Measurements from ENCODE around the gene CLCNKA. TPM values are rescaled to one million over a fixed set of nuclear protein-coding genes. Genes with fewer than 3 reads are reported as not detected.

CLCNKA gene
- total RNA-seq, 1 experiment from 2014 or later = 0.10 TPM

DNA sequence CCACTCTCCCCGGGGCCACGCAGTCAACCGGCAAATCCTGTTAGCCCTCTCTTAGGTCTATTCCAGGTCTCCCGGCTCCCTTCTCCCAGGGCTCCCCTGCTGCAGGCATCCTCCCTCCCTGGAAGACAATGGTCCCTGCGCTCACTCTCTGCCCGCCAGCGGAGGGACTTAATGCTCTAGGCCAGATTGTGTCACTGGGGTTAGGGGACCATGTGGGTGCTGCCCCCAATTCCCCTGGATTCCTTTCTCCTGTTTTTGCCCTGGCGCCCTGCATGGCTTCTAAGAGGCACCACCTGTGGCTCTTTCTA, 43.4 kb downstream of the CLCNKA start:
- Histone ChIP-seq H3K27ac (ENCODE audit: low read depth, low read length) (no peak overlapping the region), H3K4me1 (ENCODE audit: control insufficient read depth in 1 of 2, insufficient read depth in 2 of 2, low read length in 2 of 2) (peaks cover 5 to 9% of the 10 kb centered on the region in 2 experiments; a peak in 3 of 4 replicates), H3K36me3 (ENCODE audit: control insufficient read depth in 1 of 2, insufficient read depth in 2 of 2, low read length in 2 of 2) (no peaks in the 10 kb centered on the region), H3K9ac (ENCODE audit: low read length) (no peak overlapping the region), H3K27me3 (ENCODE audit: insufficient read depth, low read length) (no peaks in the 10 kb centered on the region), H3K9me3 (ENCODE audit: control insufficient read depth in 1 of 2, insufficient read depth in 1 of 2, low read depth in 1 of 2, low read length in 2 of 2) (no peaks in the 10 kb centered on the region), H3K4me3 (replicated peaks in 1 of 2; ENCODE audit: low read depth in 1 of 2, low read length in 2 of 2) (no peak overlapping the region), H2AFZ (ENCODE audit: low read depth, low read length, poor library complexity, severe bottlenecking) (no peak overlapping the region), H3K9me2 (ENCODE audit: insufficient read depth) (no peaks in the 10 kb centered on the region), H3K79me2 (ENCODE audit: insufficient read depth, low read length) (no peaks in the 10 kb centered on the region), H3K4me2 (ENCODE audit: low read length) (no peak overlapping the region), H4K20me1 (ENCODE audit: insufficient read depth) (no peaks in the 10 kb centered on the region)
- ChIA-PET POLR2A (no interaction called here), CTCF (no interaction called here), RAD21 (ENCODE audit: low non-redundant PET in 1 of 2, low total read pairs in 2 of 2, uncharacterized antibody in 2 of 2, unreplicated experiment in 2 of 2) (no interaction called here)
- intact Hi-C loops (cut with micrococcal nuclease) = no loop called here
- TF ChIP-seq FOSL1 (IDR thresholded peaks at IDR 0.05; ENCODE audit: low read depth) (no peak), ZFX (IDR thresholded peaks at IDR 0.05) (no peak), EZH2phosphoT487 (IDR thresholded peaks at IDR 0.05; ENCODE audit: borderline replicate concordance) (no peak), CBX3 (IDR thresholded peaks at IDR 0.05; ENCODE audit: low read depth) (no peak), CEBPB (IDR thresholded peaks at IDR 0.05; ENCODE audit: low read depth) (no peak), POLR2A (IDR thresholded peaks at IDR 0.05; ENCODE audit: borderline replicate concordance, extremely low read depth, insufficient read depth, insufficient read length) (no peak)
- TF ChIP-seq, protein P1, sequence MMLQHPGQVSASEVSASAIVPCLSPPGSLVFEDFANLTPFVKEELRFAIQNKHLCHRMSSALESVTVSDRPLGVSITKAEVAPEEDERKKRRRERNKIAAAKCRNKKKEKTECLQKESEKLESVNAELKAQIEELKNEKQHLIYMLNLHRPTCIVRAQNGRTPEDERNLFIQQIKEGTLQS (IDR thresholded peaks at IDR 0.05) = no peak
- no TSS peak for BruUV-seq (replicated peaks)
- DNase-seq (ENCODE audit: low read depth, low spot score) (no peak), ATAC-seq (no peak)

DNA sequence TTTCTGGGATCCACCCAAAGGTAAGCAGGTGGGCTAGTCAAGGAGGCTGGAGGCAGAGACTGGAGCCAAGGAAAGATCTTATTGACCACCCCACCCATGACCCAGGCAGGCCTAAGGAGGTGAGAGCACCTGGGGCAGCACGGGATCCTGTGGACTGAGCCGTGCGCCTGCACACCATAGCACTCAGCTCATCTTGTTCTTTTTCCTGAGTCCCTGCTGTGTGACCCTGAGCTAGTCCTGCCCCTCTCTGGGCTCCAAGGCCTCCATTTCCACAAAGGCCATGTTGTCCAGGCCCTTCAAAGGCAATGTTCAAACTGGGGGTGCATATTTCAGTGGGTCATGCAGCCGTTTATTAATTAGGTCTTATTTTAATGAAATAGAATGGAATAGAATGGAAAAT, 44.4 kb downstream of the CLCNKA start:
- TF ChIP-seq YY1 (IDR thresholded peaks at IDR 0.05; ENCODE audit: extremely low read depth, insufficient replicate concordance, low read depth, low read length) (no peak), TCF7L2 (IDR thresholded peaks at IDR 0.05; ENCODE audit: borderline replicate concordance, extremely low read depth, insufficient read depth, insufficient read length) (no peak), POLR2AphosphoS5 (IDR thresholded peaks at IDR 0.05; ENCODE audit: low read depth, low read length) (no peak), RAD21 (IDR thresholded peaks at IDR 0.05; ENCODE audit: low read depth) (no peak), SRF (IDR thresholded peaks at IDR 0.05; ENCODE audit: low read depth) (no peak), EZH2phosphoT487 (IDR thresholded peaks at IDR 0.05; ENCODE audit: borderline replicate concordance) (no peak), ZNF274 (IDR thresholded peaks at IDR 0.05; ENCODE audit: low read depth, low read length) (no peak)
- TF ChIP-seq, protein P2, sequence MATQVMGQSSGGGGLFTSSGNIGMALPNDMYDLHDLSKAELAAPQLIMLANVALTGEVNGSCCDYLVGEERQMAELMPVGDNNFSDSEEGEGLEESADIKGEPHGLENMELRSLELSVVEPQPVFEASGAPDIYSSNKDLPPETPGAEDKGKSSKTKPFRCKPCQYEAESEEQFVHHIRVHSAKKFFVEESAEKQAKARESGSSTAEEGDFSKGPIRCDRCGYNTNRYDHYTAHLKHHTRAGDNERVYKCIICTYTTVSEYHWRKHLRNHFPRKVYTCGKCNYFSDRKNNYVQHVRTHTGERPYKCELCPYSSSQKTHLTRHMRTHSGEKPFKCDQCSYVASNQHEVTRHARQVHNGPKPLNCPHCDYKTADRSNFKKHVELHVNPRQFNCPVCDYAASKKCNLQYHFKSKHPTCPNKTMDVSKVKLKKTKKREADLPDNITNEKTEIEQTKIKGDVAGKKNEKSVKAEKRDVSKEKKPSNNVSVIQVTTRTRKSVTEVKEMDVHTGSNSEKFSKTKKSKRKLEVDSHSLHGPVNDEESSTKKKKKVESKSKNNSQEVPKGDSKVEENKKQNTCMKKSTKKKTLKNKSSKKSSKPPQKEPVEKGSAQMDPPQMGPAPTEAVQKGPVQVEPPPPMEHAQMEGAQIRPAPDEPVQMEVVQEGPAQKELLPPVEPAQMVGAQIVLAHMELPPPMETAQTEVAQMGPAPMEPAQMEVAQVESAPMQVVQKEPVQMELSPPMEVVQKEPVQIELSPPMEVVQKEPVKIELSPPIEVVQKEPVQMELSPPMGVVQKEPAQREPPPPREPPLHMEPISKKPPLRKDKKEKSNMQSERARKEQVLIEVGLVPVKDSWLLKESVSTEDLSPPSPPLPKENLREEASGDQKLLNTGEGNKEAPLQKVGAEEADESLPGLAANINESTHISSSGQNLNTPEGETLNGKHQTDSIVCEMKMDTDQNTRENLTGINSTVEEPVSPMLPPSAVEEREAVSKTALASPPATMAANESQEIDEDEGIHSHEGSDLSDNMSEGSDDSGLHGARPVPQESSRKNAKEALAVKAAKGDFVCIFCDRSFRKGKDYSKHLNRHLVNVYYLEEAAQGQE (IDR thresholded peaks at IDR 0.05; ENCODE audit: low read depth) = no peak
- Histone ChIP-seq H3K36me3 (ENCODE audit: control insufficient read depth in 1 of 2, insufficient read depth in 2 of 2, low read length in 2 of 2) (no peaks in the 10 kb centered on the region), H4K20me1 (ENCODE audit: insufficient read depth) (no peaks in the 10 kb centered on the region), H3K4me2 (ENCODE audit: low read length) (no peak overlapping the region), H3K9me3 (ENCODE audit: control insufficient read depth in 1 of 2, insufficient read depth in 1 of 2, low read depth in 1 of 2, low read length in 2 of 2) (no peaks in the 10 kb centered on the region), H3K4me3 (replicated peaks in 1 of 2; ENCODE audit: low read depth in 1 of 2, low read length in 2 of 2) (no peak overlapping the region), H3K79me2 (ENCODE audit: insufficient read depth, low read length) (no peaks in the 10 kb centered on the region), H3K9ac (ENCODE audit: low read length) (no peak overlapping the region), H3K9me2 (ENCODE audit: insufficient read depth) (no peaks in the 10 kb centered on the region), H3K4me1 (ENCODE audit: control insufficient read depth in 1 of 2, insufficient read depth in 2 of 2, low read length in 2 of 2) (peaks cover 5 to 9% of the 10 kb centered on the region in 2 experiments; a peak in 3 of 4 replicates), H2AFZ (ENCODE audit: low read depth, low read length, poor library complexity, severe bottlenecking) (no peak overlapping the region), H3K27me3 (ENCODE audit: insufficient read depth, low read length) (no peaks in the 10 kb centered on the region), H3K27ac (ENCODE audit: low read depth, low read length) (no peak overlapping the region)
- intact Hi-C loops (cut with micrococcal nuclease) = no loop called here
- RAD21 ChIA-PET (ENCODE audit: low non-redundant PET in 1 of 2, low total read pairs in 2 of 2, uncharacterized antibody in 2 of 2, unreplicated experiment in 2 of 2) = no interaction called here
- BruUV-seq (replicated peaks) = no TSS peak
- POLR2A ChIA-PET = no interaction called here
- DNase-seq (ENCODE audit: low read depth, low spot score) (no peak), ATAC-seq (no peak)
- CTCF ChIA-PET = no interaction called here
